ENCODE data around the gene RAP1GAP. TPM values are rescaled to one million over a fixed set of nuclear protein-coding genes. Genes with fewer than 3 reads are reported as not detected.

Gene RAP1GAP
- total and polyA plus RNA-seq, 9 of the 15 experiments (the other 6 are each of a cell fraction or from before 2014, with no cell fraction given): 0.29 to 30.2 (median 19.2) TPM

GRCh38 chr1:21607549-21608529 is 61.3 kb downstream of the RAP1GAP start (continued):
- TF ChIP-seq CEBPZ (IDR thresholded peaks at IDR 0.05; ENCODE audit: borderline replicate concordance, low read depth, low read length): no peak
- TF ChIP-seq ZNF239 (CRISPR knock-in tag; IDR thresholded peaks at IDR 0.05): peak; percentile 28; the same call in 1 of the 2 replicates
- no peak for TF ChIP-seq RBM15 (IDR thresholded peaks at IDR 0.05; ENCODE audit: insufficient read depth, low read length)
- TF ChIP-seq ZNF354B (CRISPR knock-in tag; IDR thresholded peaks at IDR 0.05): no peak
- peak; percentile 64 for TF ChIP-seq ZBTB26 (CRISPR knock-in tag; IDR thresholded peaks at IDR 0.05)
- no peak for TF ChIP-seq MTF1 (CRISPR knock-in tag; IDR thresholded peaks at IDR 0.05; ENCODE audit: borderline replicate concordance)
- TF ChIP-seq DIDO1 (tag; IDR thresholded peaks at IDR 0.05; ENCODE audit: low read depth): no peak
- peak; percentile 71; the same call in 1 of the 2 replicates for TF ChIP-seq CREB3L1 (IDR thresholded peaks at IDR 0.05; ENCODE audit: borderline replicate concordance, low read depth)
- no peak for TF ChIP-seq NR2C1 (IDR thresholded peaks at IDR 0.05)
- no peak for TF ChIP-seq NR2C1 (tag; IDR thresholded peaks at IDR 0.05)
- no peak for TF ChIP-seq HDAC3 (IDR thresholded peaks at IDR 0.05; ENCODE audit: borderline replicate concordance, partially characterized antibody)
- TF ChIP-seq PCBP1 (IDR thresholded peaks at IDR 0.05; ENCODE audit: low read depth, low read length, poor library complexity, severe bottlenecking): peak; percentile 58
- no peak for TF ChIP-seq ZBTB34 (CRISPR knock-in tag; IDR thresholded peaks at IDR 0.05)
- TF ChIP-seq EHMT2 (IDR thresholded peaks at IDR 0.05): peak; percentile 56; the same call in 1 of the 2 replicates
- TF ChIP-seq ELF1 (tag; IDR thresholded peaks at IDR 0.05): no peak
- TF ChIP-seq HCFC1 (IDR thresholded peaks at IDR 0.05; ENCODE audit: low read depth, low read length): no peak
- no peak for TF ChIP-seq ZKSCAN8 (CRISPR knock-in tag; IDR thresholded peaks at IDR 0.05)
- no peak for TF ChIP-seq ZNF445 (CRISPR knock-in tag; IDR thresholded peaks at IDR 0.05; ENCODE audit: low read depth)
- TF ChIP-seq KAT7 (CRISPR knock-in tag; IDR thresholded peaks at IDR 0.05; ENCODE audit: borderline replicate concordance): no peak; the same call in 1 of the 2 replicates
- TF ChIP-seq HSF4 (CRISPR knock-in tag; IDR thresholded peaks at IDR 0.05; ENCODE audit: borderline replicate concordance): no peak

Measured in K562 (cell line).